ENCODE results near the gene CCDC154. TPM values are rescaled to one million over a fixed set of nuclear protein-coding genes. Genes with fewer than 3 reads are reported as not detected.

The CCDC154 gene
- total and polyA plus RNA-seq, 2 of the 4 experiments (the other 2 are of a cell fraction): 0.09 TPM; not detected in 1

GRCh38 chr16:1426734-1427471 is 17.5 kb downstream of the CCDC154 start:
- H2AFZ ChIP-seq (replicated peaks; ENCODE audit: low read length, poor library complexity): no peak overlapping the region
- H3K36me3 ChIP-seq (ENCODE audit: control insufficient read depth, insufficient read depth, low read length): no peaks in the 10 kb centered on the region
- no peak overlapping the region for H3K4me2 ChIP-seq (ENCODE audit: low read depth, low read length)
- no peak overlapping the region for H2BK120ac ChIP-seq (ENCODE audit: low read depth, low read length)
- no peaks in the 10 kb centered on the region for H3K4me1 ChIP-seq (ENCODE audit: control insufficient read depth, insufficient read depth, low read length)
- no peaks in the 10 kb centered on the region for H4K20me1 ChIP-seq (ENCODE audit: insufficient read depth, low read length)
- H3K23ac ChIP-seq (ENCODE audit: low read depth, low read length): no peak overlapping the region
- ChIA-PET POLR2A (ENCODE audit: unreplicated experiment) (interaction anchor here (0.7 kb wide), 1 partner anchor 66 kb away, joined by 8 read pairs; no protein-coding TSS in a partner anchor), CTCF (no interaction called here)
- no peak overlapping the region for H3K14ac ChIP-seq (replicated peaks; ENCODE audit: low read depth, low read length)
- H2BK5ac ChIP-seq (ENCODE audit: low read depth, low read length, poor library complexity, severe bottlenecking): no peak overlapping the region
- no peaks in the 10 kb centered on the region for H3K9me1 ChIP-seq (ENCODE audit: insufficient read depth, low read length)
- H4K91ac ChIP-seq (ENCODE audit: insufficient read depth, low read depth, low read length): no peak overlapping the region
- no peak overlapping the region for H4K5ac ChIP-seq (ENCODE audit: low read depth, low read length)
- dilution Hi-C loops (cut with HindIII; ENCODE audit: low sequenced_read_pairs, unreplicated experiment) (no loop called here), in situ Hi-C loops (cut with MboI; ENCODE audit: low sequenced_read_pairs) (no loop called here), intact Hi-C loops (cut with micrococcal nuclease) (loop anchor here (10.0 kb wide), 1 partner anchor 48 kb away; the partner anchor contains the start of gene CLCN7)
- H3K9ac ChIP-seq (ENCODE audit: low read depth, low read length): no peak overlapping the region
- no peak overlapping the region for H3K18ac ChIP-seq (ENCODE audit: low read depth, low read length)
- H2BK20ac ChIP-seq (ENCODE audit: low read depth, low read length): no peak overlapping the region
- DNase-seq (no peak), ATAC-seq (ENCODE audit: low read depth) (no peak)
- H2AK9ac ChIP-seq (replicated peaks; ENCODE audit: low read depth, low read length, poor library complexity): no peak overlapping the region
- no peak overlapping the region for H3K56ac ChIP-seq (ENCODE audit: extremely low read depth, insufficient read depth, low read length)
- H3K27ac ChIP-seq (ENCODE audit: insufficient read depth, low read length): no peak overlapping the region
- H4K8ac ChIP-seq (ENCODE audit: low read depth in 2 of 2, low read length in 2 of 2): no peak overlapping the region
- WGBS, 2 experiments (ENCODE audit: extremely low coverage in 2 of 2, insufficient read length in 1 of 2): 77% methylated on average over 9 of the region's 42 CpGs; no CpG with 5 or more reads in 1 of the 2 experiments
- H3K9me3 ChIP-seq (ENCODE audit: control insufficient read depth, insufficient read depth, low read length): no peaks in the 10 kb centered on the region
- H3K79me1 ChIP-seq (ENCODE audit: low read depth in 1 of 2, low read length in 2 of 2): peaks cover 3 to 5% of the 10 kb centered on the region in 2 experiments; a peak in 2 of 4 replicates
- H3K4ac ChIP-seq (ENCODE audit: low read depth, low read length): no peak overlapping the region
- no peak overlapping the region for H2AK5ac ChIP-seq (ENCODE audit: low read depth, low read length)
- no TSS peak for BruUV-seq (replicated peaks)
- H3K4me3 ChIP-seq (ENCODE audit: insufficient read depth, low read depth, low read length): no peak overlapping the region
- no peak overlapping the region for H2BK15ac ChIP-seq (ENCODE audit: low read depth, low read length)
- peaks cover 5% of the 10 kb centered on the region; the same call in 1 of the 2 replicates for H3K27me3 ChIP-seq (ENCODE audit: control insufficient read depth, insufficient read depth, low read length)
- TF ChIP-seq MXI1 (IDR thresholded peaks at IDR 0.05; ENCODE audit: borderline replicate concordance, low read depth, low read length) (no peak), USF2 (IDR thresholded peaks at IDR 0.05; ENCODE audit: low read depth, low read length) (no peak), RAD21 (IDR thresholded peaks at IDR 0.05; ENCODE audit: low read length) (no peak), BHLHE40 (IDR thresholded peaks at IDR 0.05; ENCODE audit: low read depth, low read length) (no peak), CEBPB (IDR thresholded peaks at IDR 0.05; ENCODE audit: low read depth, low read length) (no peak), RFX5 (IDR thresholded peaks at IDR 0.05; ENCODE audit: low read depth, low read length) (no peak), MAZ (IDR thresholded peaks at IDR 0.05; ENCODE audit: borderline replicate concordance, low read depth, low read length) (no peak), CHD1 (IDR thresholded peaks at IDR 0.05; ENCODE audit: low read depth, low read length) (no peak), SMC3 (IDR thresholded peaks at IDR 0.05; ENCODE audit: low read depth, low read length) (no peak), ELK1 (IDR thresholded peaks at IDR 0.05; ENCODE audit: borderline replicate concordance, low read depth, low read length) (no peak), RCOR1 (IDR thresholded peaks at IDR 0.05; ENCODE audit: insufficient replicate concordance, low read length) (no peak), FOS (IDR thresholded peaks at IDR 0.05; ENCODE audit: low read depth, low read length) (no peak), NFE2L2 (IDR thresholded peaks at IDR 0.05; ENCODE audit: low read depth, low read length) (no peak), CTCF (conservative IDR thresholded peaks at IDR 0.05; ENCODE audit: low read depth, low read length) (no peak), MAFK (IDR thresholded peaks at IDR 0.05; ENCODE audit: low read depth, low read length) (no peak)

Measured in IMR-90 (cell line).